ENCODE measurements around the gene COPB1.
A peak's percentile ranks its signal among the peaks of the same experiment; 100 is the strongest.

DNA sequence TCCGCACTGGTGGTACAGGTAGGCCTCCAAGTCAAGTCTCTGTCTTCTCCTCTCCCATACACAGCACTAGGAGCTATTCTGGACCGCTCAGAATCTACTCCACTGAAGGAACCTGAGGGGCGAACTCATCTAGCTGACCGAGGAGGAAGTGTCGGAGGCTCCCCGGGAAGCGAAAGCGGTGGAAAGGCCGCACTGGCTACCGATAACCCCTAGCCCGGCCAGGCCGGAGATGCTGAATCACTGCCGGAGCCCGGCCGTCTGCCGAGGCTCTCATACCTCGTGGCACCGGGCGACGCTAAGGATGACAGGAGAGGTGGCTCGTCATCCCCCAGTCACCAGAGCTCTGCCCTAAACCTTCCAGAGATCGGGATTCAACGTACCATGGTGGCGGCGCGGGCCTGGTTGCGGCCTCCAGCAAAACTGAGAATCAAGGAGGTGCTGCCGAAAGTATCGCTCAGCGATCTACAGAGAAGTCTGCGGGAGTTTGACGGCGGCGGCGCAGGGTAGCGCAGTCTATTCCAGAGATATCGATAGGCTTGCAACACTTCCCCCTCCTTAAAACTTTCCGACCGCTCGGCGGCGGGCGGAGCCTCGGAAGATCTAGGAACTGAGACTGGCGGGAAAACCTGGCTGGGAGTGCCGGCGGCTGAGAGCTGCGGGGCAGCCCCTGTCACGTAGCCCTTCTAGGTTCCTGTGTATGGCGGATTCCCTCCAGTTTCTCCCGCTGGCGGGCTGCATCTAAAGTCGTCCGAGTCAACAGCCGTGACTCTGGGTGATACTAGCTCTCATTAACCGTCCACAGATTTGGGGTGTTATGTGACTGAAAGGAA, 20.5 kb upstream of the COPB1 start, which contains the start of gene PSMA1:
- TF ChIP-seq, protein P1, sequence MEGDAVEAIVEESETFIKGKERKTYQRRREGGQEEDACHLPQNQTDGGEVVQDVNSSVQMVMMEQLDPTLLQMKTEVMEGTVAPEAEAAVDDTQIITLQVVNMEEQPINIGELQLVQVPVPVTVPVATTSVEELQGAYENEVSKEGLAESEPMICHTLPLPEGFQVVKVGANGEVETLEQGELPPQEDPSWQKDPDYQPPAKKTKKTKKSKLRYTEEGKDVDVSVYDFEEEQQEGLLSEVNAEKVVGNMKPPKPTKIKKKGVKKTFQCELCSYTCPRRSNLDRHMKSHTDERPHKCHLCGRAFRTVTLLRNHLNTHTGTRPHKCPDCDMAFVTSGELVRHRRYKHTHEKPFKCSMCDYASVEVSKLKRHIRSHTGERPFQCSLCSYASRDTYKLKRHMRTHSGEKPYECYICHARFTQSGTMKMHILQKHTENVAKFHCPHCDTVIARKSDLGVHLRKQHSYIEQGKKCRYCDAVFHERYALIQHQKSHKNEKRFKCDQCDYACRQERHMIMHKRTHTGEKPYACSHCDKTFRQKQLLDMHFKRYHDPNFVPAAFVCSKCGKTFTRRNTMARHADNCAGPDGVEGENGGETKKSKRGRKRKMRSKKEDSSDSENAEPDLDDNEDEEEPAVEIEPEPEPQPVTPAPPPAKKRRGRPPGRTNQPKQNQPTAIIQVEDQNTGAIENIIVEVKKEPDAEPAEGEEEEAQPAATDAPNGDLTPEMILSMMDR (IDR thresholded peaks at IDR 0.05; ENCODE audit: low read depth, low read length, missing input control): peak; percentile 61
- TF ChIP-seq TAF1 (conservative IDR thresholded peaks at IDR 0.05) (peak; percentile 62), JUND (IDR thresholded peaks at IDR 0.05) (peak; percentile 26 to 78), GABPA (IDR thresholded peaks at IDR 0.05 in 1 of 2, conservative IDR thresholded peaks at IDR 0.05 in 1 of 2) (peak in 1 of 2 donors; percentile 76), RAD21 (IDR thresholded peaks at IDR 0.05) (peak; percentile 65 to 71), EGR1 (IDR thresholded peaks at IDR 0.05; ENCODE audit: low read depth in 2 of 2) (peak in 1 of 2 donors; percentile 89), SP1 (IDR thresholded peaks at IDR 0.05) (peak; percentile 90), YY1 (IDR thresholded peaks at IDR 0.05) (peak; percentile 86), FOXA2 (IDR thresholded peaks at IDR 0.05) (no peak)
- TF ChIP-seq, protein P2, sequence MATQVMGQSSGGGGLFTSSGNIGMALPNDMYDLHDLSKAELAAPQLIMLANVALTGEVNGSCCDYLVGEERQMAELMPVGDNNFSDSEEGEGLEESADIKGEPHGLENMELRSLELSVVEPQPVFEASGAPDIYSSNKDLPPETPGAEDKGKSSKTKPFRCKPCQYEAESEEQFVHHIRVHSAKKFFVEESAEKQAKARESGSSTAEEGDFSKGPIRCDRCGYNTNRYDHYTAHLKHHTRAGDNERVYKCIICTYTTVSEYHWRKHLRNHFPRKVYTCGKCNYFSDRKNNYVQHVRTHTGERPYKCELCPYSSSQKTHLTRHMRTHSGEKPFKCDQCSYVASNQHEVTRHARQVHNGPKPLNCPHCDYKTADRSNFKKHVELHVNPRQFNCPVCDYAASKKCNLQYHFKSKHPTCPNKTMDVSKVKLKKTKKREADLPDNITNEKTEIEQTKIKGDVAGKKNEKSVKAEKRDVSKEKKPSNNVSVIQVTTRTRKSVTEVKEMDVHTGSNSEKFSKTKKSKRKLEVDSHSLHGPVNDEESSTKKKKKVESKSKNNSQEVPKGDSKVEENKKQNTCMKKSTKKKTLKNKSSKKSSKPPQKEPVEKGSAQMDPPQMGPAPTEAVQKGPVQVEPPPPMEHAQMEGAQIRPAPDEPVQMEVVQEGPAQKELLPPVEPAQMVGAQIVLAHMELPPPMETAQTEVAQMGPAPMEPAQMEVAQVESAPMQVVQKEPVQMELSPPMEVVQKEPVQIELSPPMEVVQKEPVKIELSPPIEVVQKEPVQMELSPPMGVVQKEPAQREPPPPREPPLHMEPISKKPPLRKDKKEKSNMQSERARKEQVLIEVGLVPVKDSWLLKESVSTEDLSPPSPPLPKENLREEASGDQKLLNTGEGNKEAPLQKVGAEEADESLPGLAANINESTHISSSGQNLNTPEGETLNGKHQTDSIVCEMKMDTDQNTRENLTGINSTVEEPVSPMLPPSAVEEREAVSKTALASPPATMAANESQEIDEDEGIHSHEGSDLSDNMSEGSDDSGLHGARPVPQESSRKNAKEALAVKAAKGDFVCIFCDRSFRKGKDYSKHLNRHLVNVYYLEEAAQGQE (IDR thresholded peaks at IDR 0.05): peak; percentile 83
- TF ChIP-seq, protein P3, sequence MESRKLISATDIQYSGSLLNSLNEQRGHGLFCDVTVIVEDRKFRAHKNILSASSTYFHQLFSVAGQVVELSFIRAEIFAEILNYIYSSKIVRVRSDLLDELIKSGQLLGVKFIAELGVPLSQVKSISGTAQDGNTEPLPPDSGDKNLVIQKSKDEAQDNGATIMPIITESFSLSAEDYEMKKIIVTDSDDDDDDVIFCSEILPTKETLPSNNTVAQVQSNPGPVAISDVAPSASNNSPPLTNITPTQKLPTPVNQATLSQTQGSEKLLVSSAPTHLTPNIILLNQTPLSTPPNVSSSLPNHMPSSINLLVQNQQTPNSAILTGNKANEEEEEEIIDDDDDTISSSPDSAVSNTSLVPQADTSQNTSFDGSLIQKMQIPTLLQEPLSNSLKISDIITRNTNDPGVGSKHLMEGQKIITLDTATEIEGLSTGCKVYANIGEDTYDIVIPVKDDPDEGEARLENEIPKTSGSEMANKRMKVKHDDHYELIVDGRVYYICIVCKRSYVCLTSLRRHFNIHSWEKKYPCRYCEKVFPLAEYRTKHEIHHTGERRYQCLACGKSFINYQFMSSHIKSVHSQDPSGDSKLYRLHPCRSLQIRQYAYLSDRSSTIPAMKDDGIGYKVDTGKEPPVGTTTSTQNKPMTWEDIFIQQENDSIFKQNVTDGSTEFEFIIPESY (IDR thresholded peaks at IDR 0.05): peak; percentile 74
- TF ChIP-seq, protein P4, sequence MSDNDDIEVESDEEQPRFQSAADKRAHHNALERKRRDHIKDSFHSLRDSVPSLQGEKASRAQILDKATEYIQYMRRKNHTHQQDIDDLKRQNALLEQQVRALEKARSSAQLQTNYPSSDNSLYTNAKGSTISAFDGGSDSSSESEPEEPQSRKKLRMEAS (IDR thresholded peaks at IDR 0.05): peak; percentile 79
- TF ChIP-seq, protein P5, sequence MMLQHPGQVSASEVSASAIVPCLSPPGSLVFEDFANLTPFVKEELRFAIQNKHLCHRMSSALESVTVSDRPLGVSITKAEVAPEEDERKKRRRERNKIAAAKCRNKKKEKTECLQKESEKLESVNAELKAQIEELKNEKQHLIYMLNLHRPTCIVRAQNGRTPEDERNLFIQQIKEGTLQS (IDR thresholded peaks at IDR 0.05): no peak
